Stimulated activated CD4-positive, alpha-beta T cell treated with anti-CD3 and anti-CD28 coated beads, Interleukin-2, amount 100 ng/mL, for 48 hours (primary cell): ENCODE data around the gene SIGMAR1.
A peak's percentile ranks its signal among the peaks of the same experiment; 100 is the strongest.

Experiments
- DNase-seq, 2 donors: peaks; one replicate each; pipeline ENCODE4 v3.0.0-alpha.2; 2020

The SIGMAR1 gene

GRCh38 chr9:34637356-34638137, at the start of gene SIGMAR1:
Gene SIGMAR1 (minus strand): TSS chr9:34637787. CDS start chr9:34637697, 90 bp downstream.
- DNase-seq = peak; percentile 90 to 92

GRCh38 chr9:34686732-34687131, 49.1 kb upstream of the SIGMAR1 start:
- no peak for DNase-seq

GRCh38 chr9:34686231-34686630, 48.6 kb upstream of the SIGMAR1 start:
- no peak for DNase-seq

- no peak for DNase-seq
Observed at GRCh38 chr9:34685591-34685990, 48.0 kb upstream of the SIGMAR1 start.

- no peak for DNase-seq
Observed at GRCh38 chr9:34684816-34685215, 47.2 kb upstream of the SIGMAR1 start.

- no peak for DNase-seq
Observed at GRCh38 chr9:34684145-34684544, 46.6 kb upstream of the SIGMAR1 start.

- no peak for DNase-seq
Observed at GRCh38 chr9:34675869-34676268, 38.3 kb upstream of the SIGMAR1 start.

- DNase-seq = peak; percentile 47 to 50
Observed at GRCh38 chr9:34675048-34675714, 37.6 kb upstream of the SIGMAR1 start.

GRCh38 chr9:34674440-34674839, 36.9 kb upstream of the SIGMAR1 start:
- DNase-seq = no peak

GRCh38 chr9:34671307-34671706, 33.7 kb upstream of the SIGMAR1 start:
- no peak for DNase-seq

GRCh38 chr9:34669809-34670562, 32.4 kb upstream of the SIGMAR1 start:
- DNase-seq = no peak

- peak; percentile 72 to 76 for DNase-seq
Observed at GRCh38 chr9:34665381-34666250, 28.0 kb upstream of the SIGMAR1 start.

GRCh38 chr9:34665067-34665380, 27.4 kb upstream of the SIGMAR1 start:
- DNase-seq = no peak

- DNase-seq = peak; percentile 46 to 49
Observed at GRCh38 chr9:34664281-34665066, 26.9 kb upstream of the SIGMAR1 start.

GRCh38 chr9:34663303-34663605, 25.7 kb upstream of the SIGMAR1 start:
- DNase-seq = no peak

- no peak for DNase-seq
Observed at GRCh38 chr9:34662526-34663302, 25.1 kb upstream of the SIGMAR1 start, which contains the start of gene CCL27. Gene CCL27 (minus strand): TSS chr9:34662657. CDS start chr9:34662633, 24 bp downstream.

GRCh38 chr9:34659592-34660253, 22.1 kb upstream of the SIGMAR1 start:
- no peak for DNase-seq

- no peak for DNase-seq
Observed at GRCh38 chr9:34658461-34658860, 20.9 kb upstream of the SIGMAR1 start.

- no peak for DNase-seq
Observed at GRCh38 chr9:34656992-34657391, 19.4 kb upstream of the SIGMAR1 start.

GRCh38 chr9:34655394-34655793, 17.8 kb upstream of the SIGMAR1 start:
- DNase-seq = no peak
